Endothelial cell (in vitro differentiated cells): ENCODE results near the gene TRPM4. TPM values are rescaled to one million over a fixed set of nuclear protein-coding genes. Genes with fewer than 3 reads are reported as not detected.

Experiments
- DNase-seq: peaks from one replicate; pipeline ENCODE4 v3.0.0; 2021; ENCODE audit warnings: low spot score
- H3K27ac Mint-ChIP-seq: one replicate; pipeline ENCODE4 v1.8.0; 2021; ENCODE audit warnings: mixed read lengths, inconsistent platforms; ENCODE audit not compliant: unreplicated experiment
- H3K27me3 Mint-ChIP-seq: one replicate; pipeline ENCODE4 v1.8.0; 2021; ENCODE audit warnings: mild to moderate bottlenecking, moderate library complexity, mixed read lengths, inconsistent platforms; ENCODE audit not compliant: unreplicated experiment
- H3K36me3 Mint-ChIP-seq: one replicate; pipeline ENCODE4 v1.8.0; 2021; ENCODE audit warnings: mild to moderate bottlenecking, low read depth, mixed read lengths, inconsistent platforms; ENCODE audit not compliant: unreplicated experiment
- H3K4me1 Mint-ChIP-seq: one replicate; pipeline ENCODE4 v1.8.0; 2021; ENCODE audit warnings: mild to moderate bottlenecking, mixed read lengths, inconsistent platforms; ENCODE audit not compliant: unreplicated experiment
- H3K4me3 Mint-ChIP-seq: one replicate; pipeline ENCODE4 v1.8.0; 2021; ENCODE audit warnings: mild to moderate bottlenecking, mixed read lengths, inconsistent platforms; ENCODE audit not compliant: unreplicated experiment
- H3K9me3 Mint-ChIP-seq: one replicate; pipeline ENCODE4 v1.8.0; 2021; ENCODE audit warnings: mixed read lengths, inconsistent platforms; ENCODE audit not compliant: unreplicated experiment
- long read RNA-seq: library from polyadenylated mRNA; unstranded; transcript quantifications from one replicate; pipeline ENCODE4 v2.0.0, GENCODE V29; 2020; ENCODE audit not compliant: unreplicated experiment
- total RNA-seq: library from RNA; stranded (reverse); fragmentation: NEBNext Ultra II Directional; extraction: Animal tissue kit (Norgen Biotek cat#: 25700); gene quantifications from one replicate; pipeline ENCODE4 v1.2.1, GENCODE V29; 2021; ENCODE audit not compliant: unreplicated experiment
- TF ChIP-seq, protein P1 (sequence below): fragments of 200-600 bp; sonication (generic); IDR thresholded peaks from one replicate; pipeline ENCODE4 v1.5.0; 2021; ENCODE audit warnings: antibody characterized with exemption; ENCODE audit not compliant: unreplicated experiment

TRPM4 gene
- 75.3 TPM for total RNA-seq
- long read RNA-seq, full-length matches to known transcripts = 5 of 9 reads
- long read RNA-seq, partial matches to known transcripts = 3 of 9 reads
- long read RNA-seq, other reads (novel, unspliced or antisense) = 1 of 9 reads

GRCh38 chr19:49157445-49158224, at the start of gene TRPM4:
TSS of gene TRPM4 (plus strand) at chr19:49157792. CDS start at chr19:49157867, 75 bp downstream.
- peak within 1 kb of the TSS; percentile 92 for H3K4me3 Mint-ChIP-seq
- peaks cover 36% of the 10 kb centered on the region for H3K36me3 Mint-ChIP-seq
- H3K27me3 Mint-ChIP-seq = peaks cover 20% of the 10 kb centered on the region
- no peaks in the 10 kb centered on the region for H3K9me3 Mint-ChIP-seq
- peaks cover 21% of the 10 kb centered on the region for H3K4me1 Mint-ChIP-seq
- peak within 1 kb of the TSS; percentile 39 for H3K27ac Mint-ChIP-seq
- TF ChIP-seq, protein P1, sequence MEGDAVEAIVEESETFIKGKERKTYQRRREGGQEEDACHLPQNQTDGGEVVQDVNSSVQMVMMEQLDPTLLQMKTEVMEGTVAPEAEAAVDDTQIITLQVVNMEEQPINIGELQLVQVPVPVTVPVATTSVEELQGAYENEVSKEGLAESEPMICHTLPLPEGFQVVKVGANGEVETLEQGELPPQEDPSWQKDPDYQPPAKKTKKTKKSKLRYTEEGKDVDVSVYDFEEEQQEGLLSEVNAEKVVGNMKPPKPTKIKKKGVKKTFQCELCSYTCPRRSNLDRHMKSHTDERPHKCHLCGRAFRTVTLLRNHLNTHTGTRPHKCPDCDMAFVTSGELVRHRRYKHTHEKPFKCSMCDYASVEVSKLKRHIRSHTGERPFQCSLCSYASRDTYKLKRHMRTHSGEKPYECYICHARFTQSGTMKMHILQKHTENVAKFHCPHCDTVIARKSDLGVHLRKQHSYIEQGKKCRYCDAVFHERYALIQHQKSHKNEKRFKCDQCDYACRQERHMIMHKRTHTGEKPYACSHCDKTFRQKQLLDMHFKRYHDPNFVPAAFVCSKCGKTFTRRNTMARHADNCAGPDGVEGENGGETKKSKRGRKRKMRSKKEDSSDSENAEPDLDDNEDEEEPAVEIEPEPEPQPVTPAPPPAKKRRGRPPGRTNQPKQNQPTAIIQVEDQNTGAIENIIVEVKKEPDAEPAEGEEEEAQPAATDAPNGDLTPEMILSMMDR = no peak
- DNase-seq = peak; percentile 91

DNA sequence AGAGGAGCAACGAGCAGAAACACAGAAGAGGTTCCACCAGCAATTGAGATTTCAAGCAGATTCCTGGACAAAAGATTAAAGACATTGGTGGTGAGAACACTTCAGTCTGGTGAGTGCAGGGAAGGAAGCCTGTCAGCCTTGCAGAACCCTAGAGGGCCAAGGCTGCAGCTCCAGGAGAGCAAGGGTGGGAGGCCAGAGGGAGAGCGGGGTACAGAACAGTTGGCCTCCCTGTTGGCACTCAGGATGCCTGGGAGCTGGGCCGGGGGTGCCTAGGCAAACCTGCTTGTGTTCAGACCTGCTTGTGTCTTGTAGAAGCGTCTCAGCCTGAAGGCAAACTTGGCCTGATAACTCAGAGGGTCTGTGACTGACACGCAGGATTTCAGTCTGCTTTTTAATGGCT, 48.5 kb upstream of the TRPM4 start:
- H3K9me3 Mint-ChIP-seq = no peaks in the 10 kb centered on the region
- H3K27ac Mint-ChIP-seq = peak overlapping the region; percentile 20
- TF ChIP-seq, protein P1 = no peak
- H3K27me3 Mint-ChIP-seq = peaks cover 10% of the 10 kb centered on the region
- no peak for DNase-seq
- H3K4me3 Mint-ChIP-seq = peak overlapping the region; percentile 50
- H3K36me3 Mint-ChIP-seq = peaks cover 27% of the 10 kb centered on the region
- H3K4me1 Mint-ChIP-seq = peaks cover 24% of the 10 kb centered on the region

DNA sequence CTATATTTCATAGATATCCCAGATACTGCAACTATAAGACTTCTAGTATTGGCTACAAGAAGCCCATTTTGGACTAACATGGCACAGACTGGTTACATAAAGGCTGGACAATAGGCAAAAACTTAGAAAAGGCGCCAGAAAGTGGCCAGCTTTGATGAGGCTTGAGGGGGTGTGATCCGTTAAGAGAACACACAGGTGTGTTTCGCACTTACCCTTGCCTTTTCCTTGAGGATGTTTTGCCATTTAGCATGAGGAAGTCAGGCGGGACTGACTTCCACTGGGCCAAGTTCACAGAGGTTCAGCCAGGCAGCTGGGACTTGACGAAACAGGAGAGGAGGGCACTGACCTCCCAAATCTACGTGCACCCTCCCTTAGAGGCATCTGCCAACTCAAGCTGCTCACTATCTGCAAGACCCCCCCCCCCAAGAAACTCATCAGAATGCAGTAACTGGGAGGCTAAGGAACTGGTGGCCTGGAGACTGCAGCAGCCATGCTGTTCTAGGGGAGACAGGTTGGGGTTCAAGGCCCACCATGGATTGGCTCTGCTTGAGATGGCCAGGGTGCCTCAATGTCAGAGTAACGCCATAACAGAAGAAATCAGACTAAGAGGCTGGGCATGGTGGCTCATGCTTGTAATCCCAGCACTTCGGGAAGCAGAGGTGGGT, 47.9 kb upstream of the TRPM4 start:
- Mint-ChIP-seq H3K27me3 (peaks cover 10% of the 10 kb centered on the region), H3K9me3 (no peaks in the 10 kb centered on the region), H3K27ac (peak overlapping the region; percentile 20), H3K4me3 (peak overlapping the region; percentile 50), H3K36me3 (peaks cover 27% of the 10 kb centered on the region), H3K4me1 (peaks cover 24% of the 10 kb centered on the region)
- TF ChIP-seq, protein P1 = no peak
- DNase-seq = no peak

- Mint-ChIP-seq H3K4me3 (no peak overlapping the region), H3K27ac (no peak overlapping the region), H3K4me1 (peaks cover 28% of the 10 kb centered on the region), H3K36me3 (peaks cover 31% of the 10 kb centered on the region), H3K27me3 (peaks cover 14% of the 10 kb centered on the region), H3K9me3 (no peaks in the 10 kb centered on the region)
- TF ChIP-seq, protein P1 = no peak
- no peak for DNase-seq
These were observed 47.0 kb upstream of the TRPM4 start for GRCh38 chr19:49110567-49110966.
